HCEC 1CT (cell line): ENCODE results near the gene DYDC1.
A peak's percentile ranks its signal among the peaks of the same experiment; 100 is the strongest.
"Not testable (repeated sequence)": the region's sequence is repeated elsewhere in the genome, so short reads cannot be mapped to it uniquely, and the experiment has no call there.

Source experiments
- DNase-seq: peaks from one replicate; pipeline ENCODE4 v3.0.0-alpha.2; 2017

Gene DYDC1

GRCh38 chr10:80333983-80334382, 22.6 kb downstream of the DYDC1 start:
- DNase-seq = no peak

GRCh38 chr10:80324891-80325364, 31.6 kb downstream of the DYDC1 start:
- no peak for DNase-seq

- DNase-seq = peak; percentile 18
Measured at GRCh38 chr10:80324086-80324485, 32.5 kb downstream of the DYDC1 start.

- DNase-seq = no peak
Measured at GRCh38 chr10:80323311-80323710, 33.2 kb downstream of the DYDC1 start.

- no peak for DNase-seq
Measured at GRCh38 chr10:80322711-80323110, 33.8 kb downstream of the DYDC1 start.

GRCh38 chr10:80322158-80322557, 34.4 kb downstream of the DYDC1 start:
- no peak for DNase-seq

- no peak for DNase-seq
Measured at GRCh38 chr10:80321183-80321582, 35.4 kb downstream of the DYDC1 start.

- DNase-seq = no peak
Measured at GRCh38 chr10:80320377-80320776, 36.2 kb downstream of the DYDC1 start.

- no peak for DNase-seq
Measured at GRCh38 chr10:80319725-80320290, 36.7 kb downstream of the DYDC1 start.

- no peak for DNase-seq
Measured at GRCh38 chr10:80319318-80319717, 37.2 kb downstream of the DYDC1 start.

GRCh38 chr10:80318742-80319141, 37.8 kb downstream of the DYDC1 start:
- DNase-seq = no peak

GRCh38 chr10:80315391-80315790, 41.2 kb downstream of the DYDC1 start:
- DNase-seq = no peak

- DNase-seq = no peak
Measured at GRCh38 chr10:80313523-80313922, 43.0 kb downstream of the DYDC1 start.

- DNase-seq = not testable (repeated sequence)
Measured at GRCh38 chr10:80305989-80306388, 50.6 kb downstream of the DYDC1 start.

- DNase-seq = no peak
Measured at GRCh38 chr10:80296942-80297341, 59.6 kb downstream of the DYDC1 start.

GRCh38 chr10:80292607-80293239, 63.8 kb downstream of the DYDC1 start:
- no peak for DNase-seq

- DNase-seq = no peak
Measured at GRCh38 chr10:80290474-80291220, 65.9 kb downstream of the DYDC1 start.

GRCh38 chr10:80289451-80290287, 66.9 kb downstream of the DYDC1 start, which contains the start of gene MAT1A:
Gene MAT1A (minus strand): TSS chr10:80289658. CDS start chr10:80289423, 235 bp downstream.
- DNase-seq = peak; percentile 17

- no peak for DNase-seq
Measured at GRCh38 chr10:80288849-80289248, 67.7 kb downstream of the DYDC1 start.
